Skeletal muscle tissue (tissue), 4 donors: ENCODE data around the gene POP4. TPM values are rescaled to one million over a fixed set of nuclear protein-coding genes. Genes with fewer than 3 reads are reported as not detected.

Experiments used
- H3K27ac ChIP-seq: one replicate; pipeline ENCODE4 v1.7.0; 2013; ENCODE audit warnings: mild to moderate bottlenecking, low read depth, low read length, inconsistent platforms
- H3K27me3 ChIP-seq, 3 donors: one replicate each; pipeline ENCODE4 v1.7.0; 2013; ENCODE audit warnings: low read length in 3 of 3; ENCODE audit not compliant: control insufficient read depth in 3 of 3, insufficient read depth in 3 of 3
- H3K36me3 ChIP-seq, 3 donors: one replicate each; pipeline ENCODE4 v1.7.0; 2013; ENCODE audit warnings: low read length in 3 of 3; ENCODE audit not compliant: control insufficient read depth in 3 of 3, insufficient read depth in 3 of 3
- H3K4me1 ChIP-seq, 3 donors: one replicate each; pipeline ENCODE4 v1.7.0; 2013; ENCODE audit warnings: low read length in 3 of 3, mild to moderate bottlenecking in 3 of 3; ENCODE audit not compliant: control insufficient read depth in 3 of 3, insufficient read depth in 3 of 3
- H3K4me3 ChIP-seq, 3 donors: one replicate each; pipeline ENCODE4 v1.7.0; 2013; ENCODE audit warnings: low read length in 3 of 3
- H3K9ac ChIP-seq, 3 donors: one replicate each; pipeline ENCODE4 v1.7.0; 2013; ENCODE audit warnings: low read length in 3 of 3, mild to moderate bottlenecking in 3 of 3, moderate library complexity in 2 of 3, low read depth in 1 of 3
- H3K9me3 ChIP-seq, 3 donors: one replicate each; pipeline ENCODE4 v1.7.0; 2013; ENCODE audit warnings: low read length in 3 of 3; ENCODE audit not compliant: control insufficient read depth in 3 of 3
- total RNA-seq: library from RNA; depleted of rRNA; stranded (reverse); fragments of >200 nt; gene quantifications from one replicate; pipeline ENCODE4 v1.2.3, GENCODE V29; 2014
- donor health status: Osteomylitis.

Gene POP4
- total RNA-seq, 1 donor from 2014 or later, result 22.4 TPM

- H3K36me3 ChIP-seq, result no peaks in the 10 kb centered on the region
- H3K4me1 ChIP-seq, result peaks cover 0 to 7% (median 4%) of the 10 kb centered on the region in 3 donors
- H3K9me3 ChIP-seq, result peaks cover 0 to under 1% (median under 1%) of the 10 kb centered on the region in 3 donors
- H3K9ac ChIP-seq, result no peak overlapping the region
- H3K4me3 ChIP-seq, result no peak overlapping the region
- H3K27me3 ChIP-seq, result peaks cover 10 to 25% (median 23%) of the 10 kb centered on the region in 3 donors
- H3K27ac ChIP-seq, result no peak overlapping the region
These were observed 40.9 kb upstream of the POP4 start for GRCh38 chr19:29565171-29565570.

DNA sequence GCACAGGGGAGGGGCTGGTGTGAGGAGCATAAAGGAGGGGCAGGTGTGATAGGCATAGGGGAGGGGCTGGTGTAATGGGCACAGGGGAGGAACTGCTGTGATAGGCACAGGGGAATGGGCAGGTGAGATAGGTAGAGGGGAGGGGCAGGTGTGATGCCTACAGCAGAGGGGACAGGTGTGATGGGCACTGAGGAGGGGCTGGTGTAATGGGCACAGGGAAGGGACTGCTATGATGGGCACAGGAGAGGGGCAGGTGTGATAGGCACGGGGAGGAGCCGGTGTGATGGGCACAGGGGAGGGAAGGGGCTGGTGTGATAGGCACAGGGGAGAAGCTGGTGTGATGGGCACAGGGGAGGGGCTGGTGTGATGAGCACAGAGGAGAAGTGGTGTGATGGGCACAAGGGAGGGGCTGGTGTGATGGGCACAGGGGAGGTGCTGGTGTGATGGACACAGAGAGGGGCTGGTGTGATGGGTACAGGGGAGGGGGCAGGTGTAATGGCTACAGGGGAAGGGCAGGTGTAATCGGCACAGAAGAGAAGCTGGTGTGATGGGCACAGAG, 39.5 kb upstream of the POP4 start:
- Histone ChIP-seq H3K4me3 (no peak overlapping the region), H3K27ac (no peak overlapping the region), H3K9ac (no peak overlapping the region), H3K36me3 (no peaks in the 10 kb centered on the region), H3K27me3 (peaks cover 14 to 29% (median 23%) of the 10 kb centered on the region in 3 donors), H3K4me1 (peaks cover 0 to 7% (median 4%) of the 10 kb centered on the region in 3 donors), H3K9me3 (no peaks in the 10 kb centered on the region)

DNA sequence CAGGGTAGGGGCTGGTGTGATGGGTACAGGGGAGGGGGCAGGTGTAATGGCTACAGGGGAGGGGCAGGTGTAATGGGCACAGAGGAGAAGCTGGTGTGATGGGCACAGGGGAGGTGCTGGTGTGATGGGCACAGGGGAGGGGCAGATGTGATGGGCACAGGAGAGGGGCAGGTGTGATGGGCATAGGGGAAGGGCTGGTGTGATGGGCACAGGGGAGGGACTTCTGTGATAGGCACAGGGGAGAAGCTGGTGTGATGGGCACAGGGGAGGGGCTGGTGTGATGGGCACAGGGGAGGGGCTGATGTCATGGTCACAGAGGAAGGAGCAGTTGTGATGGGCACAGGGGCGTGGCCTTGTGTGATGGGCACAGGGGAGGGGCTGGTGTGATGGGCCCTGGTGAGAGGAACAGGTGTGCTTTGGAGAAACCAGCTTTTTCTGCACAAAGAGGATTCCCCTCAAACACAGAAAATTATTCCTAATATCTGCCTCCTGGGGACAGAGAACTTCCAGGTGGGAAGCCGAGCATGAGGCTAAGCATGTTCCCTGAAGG, 38.6 kb upstream of the POP4 start:
- H3K4me1 ChIP-seq, result peaks cover 0 to 7% (median 4%) of the 10 kb centered on the region in 3 donors
- H3K27ac ChIP-seq, result no peak overlapping the region
- H3K36me3 ChIP-seq, result no peaks in the 10 kb centered on the region
- no peak overlapping the region for H3K9ac ChIP-seq
- no peak overlapping the region for H3K4me3 ChIP-seq
- H3K27me3 ChIP-seq, result peaks cover 19 to 30% (median 26%) of the 10 kb centered on the region in 3 donors
- no peaks in the 10 kb centered on the region for H3K9me3 ChIP-seq

DNA sequence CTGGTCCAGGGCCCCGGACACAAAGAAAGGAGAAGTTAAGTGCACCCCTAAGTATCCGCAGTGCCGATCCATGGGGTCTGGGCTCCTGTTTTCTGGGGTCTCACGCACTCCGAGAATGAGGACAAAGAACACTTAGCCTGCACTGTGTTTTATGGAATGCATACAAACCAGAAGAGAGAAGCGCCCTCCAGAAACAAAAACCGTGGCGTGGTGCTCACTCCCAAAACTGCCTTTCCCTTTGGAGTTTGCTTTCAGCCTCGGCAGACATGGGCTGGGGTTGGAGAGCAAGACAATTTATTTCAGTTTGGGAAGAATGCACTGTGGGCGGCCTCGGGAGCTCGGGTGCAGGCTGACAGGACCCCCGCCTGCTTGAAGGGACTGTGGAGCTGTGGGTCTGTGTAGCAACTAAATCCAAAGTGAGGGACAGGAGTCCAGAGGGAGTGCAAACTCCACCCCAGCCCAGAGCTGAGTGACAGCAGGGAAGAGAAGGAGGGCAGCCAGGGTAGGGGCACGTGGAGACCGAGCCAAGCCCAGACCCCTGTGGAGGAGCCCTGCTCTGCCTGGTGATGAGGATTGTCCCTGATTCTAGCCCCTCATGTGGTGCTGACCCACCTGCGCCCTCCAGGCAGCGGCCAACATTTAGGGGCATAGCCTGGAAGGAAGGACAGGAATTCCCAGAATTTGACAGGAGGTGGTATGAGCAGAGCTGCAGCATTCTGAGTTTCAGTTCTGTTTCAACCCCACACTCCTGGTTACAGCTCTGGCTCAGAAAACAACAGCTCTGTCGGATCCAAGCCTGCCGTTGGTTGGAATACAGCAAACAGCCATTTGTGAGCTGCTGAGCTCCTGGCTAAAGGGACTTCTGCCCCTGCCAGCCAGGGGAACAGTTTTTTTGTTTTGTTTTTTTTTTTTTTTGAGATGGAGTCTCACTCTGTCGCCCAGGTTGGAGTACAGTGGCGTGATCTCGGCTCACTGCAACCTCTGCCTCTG, 37.8 kb upstream of the POP4 start:
- Histone ChIP-seq H3K9ac (no peak overlapping the region), H3K4me3 (no peak overlapping the region), H3K9me3 (no peaks in the 10 kb centered on the region), H3K27me3 (peaks cover 23 to 29% (median 26%) of the 10 kb centered on the region in 3 donors), H3K36me3 (no peaks in the 10 kb centered on the region), H3K4me1 (peaks cover 0 to 7% (median 4%) of the 10 kb centered on the region in 3 donors), H3K27ac (no peak overlapping the region)

DNA sequence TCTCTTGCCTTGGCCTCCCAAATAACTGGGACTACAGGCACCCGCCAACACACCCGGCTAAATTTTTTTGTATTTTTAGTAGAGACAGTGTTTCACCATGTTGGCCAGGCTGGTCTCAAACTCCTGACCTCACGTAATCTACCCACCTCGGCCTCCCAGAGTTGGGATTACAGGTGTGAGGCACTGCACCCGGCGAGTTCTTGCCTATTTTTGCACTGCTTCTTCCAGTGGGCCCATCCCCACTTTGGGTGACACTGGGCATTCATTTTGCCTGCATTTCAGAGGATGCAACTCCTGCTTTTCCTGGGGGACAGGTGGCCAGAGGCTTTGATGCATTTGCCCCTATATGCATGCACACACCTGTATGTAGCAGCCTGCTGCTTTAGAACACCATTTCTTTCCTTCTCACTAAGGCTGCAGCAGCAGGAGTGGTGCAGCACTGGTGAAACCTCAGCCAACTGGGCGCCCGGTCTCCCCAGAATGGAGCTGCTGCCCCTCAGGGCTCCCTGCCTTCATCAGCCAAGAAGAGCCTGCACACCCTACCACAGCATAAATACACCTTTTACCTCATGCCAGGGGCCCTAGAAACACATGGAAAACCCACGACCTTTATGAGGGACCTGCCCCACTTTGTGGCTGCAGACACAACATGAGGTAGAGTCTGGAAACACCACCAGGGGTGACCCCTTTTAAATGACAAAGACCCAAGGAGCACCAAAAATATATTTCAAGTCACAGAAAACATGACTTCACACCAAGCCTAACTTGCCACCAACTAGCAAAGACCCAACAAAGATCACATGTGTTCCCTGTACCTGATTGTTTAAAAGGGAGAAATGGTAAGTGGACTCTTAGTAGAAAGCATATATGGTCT, 36.8 kb upstream of the POP4 start:
- H3K4me1 ChIP-seq, result peaks cover 0 to 7% (median 4%) of the 10 kb centered on the region in 3 donors
- H3K9me3 ChIP-seq, result no peaks in the 10 kb centered on the region
- H3K4me3 ChIP-seq, result no peak overlapping the region
- no peak overlapping the region for H3K9ac ChIP-seq
- H3K27me3 ChIP-seq, result peaks cover 25 to 37% (median 30%) of the 10 kb centered on the region in 3 donors
- no peak overlapping the region for H3K27ac ChIP-seq
- no peaks in the 10 kb centered on the region for H3K36me3 ChIP-seq

- Histone ChIP-seq H3K27ac (no peak overlapping the region), H3K27me3 (peaks cover 40 to 51% (median 46%) of the 10 kb centered on the region in 3 donors), H3K9ac (no peak overlapping the region), H3K4me3 (no peak overlapping the region), H3K4me1 (no peaks in the 10 kb centered on the region), H3K9me3 (no peaks in the 10 kb centered on the region), H3K36me3 (no peaks in the 10 kb centered on the region)
These were observed 34.9 kb upstream of the POP4 start for GRCh38 chr19:29571181-29571580.

- H3K4me3 ChIP-seq, result no peak overlapping the region
- H3K27ac ChIP-seq, result no peak overlapping the region
- no peak overlapping the region for H3K9ac ChIP-seq
- no peaks in the 10 kb centered on the region for H3K36me3 ChIP-seq
- H3K27me3 ChIP-seq, result peaks cover 43 to 51% (median 43%) of the 10 kb centered on the region in 3 donors
- H3K9me3 ChIP-seq, result no peaks in the 10 kb centered on the region
- H3K4me1 ChIP-seq, result no peaks in the 10 kb centered on the region
These were observed 32.6 kb upstream of the POP4 start for GRCh38 chr19:29573486-29573885.

DNA sequence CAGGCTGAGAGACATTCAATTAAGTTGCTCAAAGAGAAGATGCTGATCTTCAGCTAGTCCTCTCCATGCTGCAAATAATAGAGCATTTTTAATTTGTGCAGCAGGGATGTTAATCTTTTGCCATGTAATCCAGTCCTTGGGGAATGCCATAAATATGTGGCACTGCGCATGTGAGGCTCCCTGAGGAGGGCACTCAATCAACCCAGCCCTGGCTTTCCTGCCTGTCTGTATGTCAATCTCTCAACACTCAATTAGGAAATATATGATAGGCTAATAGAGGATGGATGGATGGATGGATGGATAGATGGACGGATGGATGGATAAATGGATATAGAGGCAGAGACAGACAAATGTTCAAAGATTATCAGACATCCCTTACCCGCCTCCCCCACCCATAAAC, 31.6 kb upstream of the POP4 start:
- H3K4me1 ChIP-seq, result no peaks in the 10 kb centered on the region
- H3K27me3 ChIP-seq, result peaks cover 40 to 52% (median 48%) of the 10 kb centered on the region in 3 donors
- H3K4me3 ChIP-seq, result no peak overlapping the region
- no peaks in the 10 kb centered on the region for H3K9me3 ChIP-seq
- H3K27ac ChIP-seq, result no peak overlapping the region
- no peak overlapping the region for H3K9ac ChIP-seq
- no peaks in the 10 kb centered on the region for H3K36me3 ChIP-seq

DNA sequence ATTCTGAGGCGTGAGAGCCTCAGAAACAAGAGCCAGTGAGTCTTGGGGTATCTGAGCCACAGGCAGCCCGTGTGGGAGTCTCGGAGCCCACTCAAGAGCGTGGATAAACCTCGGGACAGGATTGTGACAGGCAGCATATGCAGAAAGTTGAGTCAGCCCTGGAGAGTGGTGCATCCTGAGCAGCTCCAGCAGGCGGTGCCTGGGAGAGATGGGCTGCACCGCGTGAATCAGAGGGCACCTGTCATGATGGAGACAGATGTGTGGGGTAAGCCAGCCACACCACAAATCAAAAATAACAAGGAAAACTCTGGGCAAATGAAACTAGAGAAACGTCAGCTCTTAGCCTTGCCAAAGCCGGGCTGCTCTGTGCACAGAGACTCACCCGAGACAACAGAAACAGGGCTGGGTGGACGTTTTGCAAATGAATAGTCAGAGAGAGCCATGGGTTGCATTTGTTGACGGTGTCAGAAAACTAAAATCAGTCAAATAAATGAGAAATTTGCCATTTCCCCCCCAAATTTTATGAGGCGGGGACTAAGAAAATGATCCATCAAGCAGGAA, 30.0 kb upstream of the POP4 start:
- Histone ChIP-seq H3K4me3 (no peak overlapping the region), H3K9me3 (no peaks in the 10 kb centered on the region), H3K27ac (no peak overlapping the region), H3K36me3 (no peaks in the 10 kb centered on the region), H3K9ac (no peak overlapping the region), H3K4me1 (no peaks in the 10 kb centered on the region), H3K27me3 (peaks cover 43 to 57% (median 49%) of the 10 kb centered on the region in 3 donors)
